Measurements from ENCODE around the gene SMCO4. TPM values are rescaled to one million over a fixed set of nuclear protein-coding genes. Genes with fewer than 3 reads are reported as not detected.
"Not testable (repeated sequence)": the region's sequence is repeated elsewhere in the genome, so short reads cannot be mapped to it uniquely, and the experiment has no call there.

SMCO4 gene
- total and polyA plus RNA-seq, 2 experiments from 2014 or later, result 36.1 to 60.9 TPM

- H4K20me1 ChIP-seq (ENCODE audit: insufficient read depth, poor library complexity, severe bottlenecking), result no peaks in the 10 kb centered on the region
- 82% methylated on average over 8 of the region's 8 CpGs for WGBS (ENCODE audit: low lambda C conversion rate, missing lambda C conversion rate)
Measured at GRCh38 chr11:93587858-93588581, 44.8 kb upstream of the SMCO4 start.

DNA sequence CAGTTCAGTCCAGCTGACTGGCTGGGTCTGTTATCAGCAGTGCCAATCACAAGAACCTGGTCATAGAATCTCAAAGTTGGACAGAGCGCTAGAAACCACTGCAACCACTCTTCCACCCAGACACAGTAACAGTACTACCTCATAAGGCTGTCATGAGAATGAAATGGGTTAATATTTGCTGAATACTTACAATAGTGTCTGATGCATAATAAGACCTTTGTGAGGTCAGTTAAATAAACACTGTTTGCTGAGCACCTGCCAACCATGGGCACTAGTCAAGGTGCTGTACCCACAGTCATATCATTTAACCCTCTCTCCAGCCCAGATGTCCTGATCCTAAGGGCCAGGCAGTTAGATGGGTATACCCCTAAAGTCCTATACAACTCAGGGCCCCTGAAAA, 44.2 kb upstream of the SMCO4 start:
- not testable (repeated sequence) for H2AFZ ChIP-seq
- 96% methylated on average over 1 of the region's 1 CpG for WGBS (ENCODE audit: low lambda C conversion rate, missing lambda C conversion rate)

More at GRCh38 chr11:93587858-93588581, 44.8 kb upstream of the SMCO4 start:
- Histone ChIP-seq H3K9me2 (replicated peaks; ENCODE audit: insufficient read depth) (no peaks in the 10 kb centered on the region), H3K9me3 (ENCODE audit: low read depth) (no peaks in the 10 kb centered on the region), H2AFZ (no peak overlapping the region), H3K27me3 (no peaks in the 10 kb centered on the region), H3K27ac (no peak overlapping the region), H3K4me3 (no peak overlapping the region), H3K4me1 (ENCODE audit: insufficient read depth) (no peaks in the 10 kb centered on the region), H3K36me3 (replicated peaks; ENCODE audit: insufficient read depth, low read depth) (no peaks in the 10 kb centered on the region), H3K4me2 (no peak overlapping the region), H3K79me2 (no peaks in the 10 kb centered on the region)
- no peak for TF ChIP-seq EZH2phosphoT487 (IDR thresholded peaks at IDR 0.05; ENCODE audit: low read depth, severe bottlenecking, unreplicated experiment)
- no peak for TF ChIP-seq EZH2 (IDR thresholded peaks at IDR 0.05; ENCODE audit: borderline replicate concordance)
- TF ChIP-seq, protein P1, sequence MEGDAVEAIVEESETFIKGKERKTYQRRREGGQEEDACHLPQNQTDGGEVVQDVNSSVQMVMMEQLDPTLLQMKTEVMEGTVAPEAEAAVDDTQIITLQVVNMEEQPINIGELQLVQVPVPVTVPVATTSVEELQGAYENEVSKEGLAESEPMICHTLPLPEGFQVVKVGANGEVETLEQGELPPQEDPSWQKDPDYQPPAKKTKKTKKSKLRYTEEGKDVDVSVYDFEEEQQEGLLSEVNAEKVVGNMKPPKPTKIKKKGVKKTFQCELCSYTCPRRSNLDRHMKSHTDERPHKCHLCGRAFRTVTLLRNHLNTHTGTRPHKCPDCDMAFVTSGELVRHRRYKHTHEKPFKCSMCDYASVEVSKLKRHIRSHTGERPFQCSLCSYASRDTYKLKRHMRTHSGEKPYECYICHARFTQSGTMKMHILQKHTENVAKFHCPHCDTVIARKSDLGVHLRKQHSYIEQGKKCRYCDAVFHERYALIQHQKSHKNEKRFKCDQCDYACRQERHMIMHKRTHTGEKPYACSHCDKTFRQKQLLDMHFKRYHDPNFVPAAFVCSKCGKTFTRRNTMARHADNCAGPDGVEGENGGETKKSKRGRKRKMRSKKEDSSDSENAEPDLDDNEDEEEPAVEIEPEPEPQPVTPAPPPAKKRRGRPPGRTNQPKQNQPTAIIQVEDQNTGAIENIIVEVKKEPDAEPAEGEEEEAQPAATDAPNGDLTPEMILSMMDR (IDR thresholded peaks at IDR 0.05; ENCODE audit: poor library complexity), result no peak
- no peak for DNase-seq (ENCODE audit: low spot score)

GRCh38 chr11:93585758-93586157, 42.6 kb upstream of the SMCO4 start:
- H3K27me3 ChIP-seq, result no peaks in the 10 kb centered on the region
- no peak overlapping the region for H2AFZ ChIP-seq
- no peaks in the 10 kb centered on the region for H3K9me2 ChIP-seq (replicated peaks; ENCODE audit: insufficient read depth)
- no peaks in the 10 kb centered on the region for H3K4me1 ChIP-seq (ENCODE audit: insufficient read depth)
- H3K4me3 ChIP-seq, result no peak overlapping the region
- H3K9me3 ChIP-seq (ENCODE audit: low read depth), result no peaks in the 10 kb centered on the region
- TF ChIP-seq EZH2phosphoT487 (IDR thresholded peaks at IDR 0.05; ENCODE audit: low read depth, severe bottlenecking, unreplicated experiment), result no peak
- no peak for TF ChIP-seq EZH2 (IDR thresholded peaks at IDR 0.05; ENCODE audit: borderline replicate concordance)
- TF ChIP-seq, protein P1 (IDR thresholded peaks at IDR 0.05; ENCODE audit: poor library complexity), result no peak
- DNase-seq (ENCODE audit: low spot score), result peak; percentile 67
- H3K79me2 ChIP-seq, result no peaks in the 10 kb centered on the region
- no peaks in the 10 kb centered on the region for H4K20me1 ChIP-seq (ENCODE audit: insufficient read depth, poor library complexity, severe bottlenecking)
- no peak overlapping the region for H3K4me2 ChIP-seq
- no peaks in the 10 kb centered on the region for H3K36me3 ChIP-seq (replicated peaks; ENCODE audit: insufficient read depth, low read depth)
- no peak overlapping the region for H3K27ac ChIP-seq

More for the DNA sequence above, 44.2 kb upstream of the SMCO4 start:
- not testable (repeated sequence) for H3K9me3 ChIP-seq (ENCODE audit: low read depth); H3K36me3 ChIP-seq (replicated peaks; ENCODE audit: insufficient read depth, low read depth); DNase-seq (ENCODE audit: low spot score); H3K27ac ChIP-seq; H3K27me3 ChIP-seq; H3K9me2 ChIP-seq (replicated peaks; ENCODE audit: insufficient read depth); H3K4me1 ChIP-seq (ENCODE audit: insufficient read depth); H3K79me2 ChIP-seq; H4K20me1 ChIP-seq (ENCODE audit: insufficient read depth, poor library complexity, severe bottlenecking); H3K4me3 ChIP-seq; H3K4me2 ChIP-seq

GRCh38 chr11:93583490-93583889, 40.3 kb upstream of the SMCO4 start:
- Histone ChIP-seq H3K27ac (no peak overlapping the region), H3K4me3 (no peak overlapping the region), H3K4me2 (no peak overlapping the region), H3K9me2 (replicated peaks; ENCODE audit: insufficient read depth) (no peaks in the 10 kb centered on the region), H3K27me3 (no peaks in the 10 kb centered on the region), H3K36me3 (replicated peaks; ENCODE audit: insufficient read depth, low read depth) (no peaks in the 10 kb centered on the region), H3K79me2 (no peaks in the 10 kb centered on the region), H2AFZ (no peak overlapping the region), H4K20me1 (ENCODE audit: insufficient read depth, poor library complexity, severe bottlenecking) (no peaks in the 10 kb centered on the region), H3K4me1 (ENCODE audit: insufficient read depth) (no peaks in the 10 kb centered on the region), H3K9me3 (ENCODE audit: low read depth) (peaks cover 6% of the 10 kb centered on the region)
- no peak for DNase-seq (ENCODE audit: low spot score)
- TF ChIP-seq, protein P1 (IDR thresholded peaks at IDR 0.05; ENCODE audit: poor library complexity), result no peak
- TF ChIP-seq EZH2phosphoT487 (IDR thresholded peaks at IDR 0.05; ENCODE audit: low read depth, severe bottlenecking, unreplicated experiment) (no peak), EZH2 (IDR thresholded peaks at IDR 0.05; ENCODE audit: borderline replicate concordance) (no peak)
